ENCODE data around the gene NRTN. TPM values are rescaled to one million over a fixed set of nuclear protein-coding genes. Genes with fewer than 3 reads are reported as not detected.
"Not testable (repeated sequence)": the region's sequence is repeated elsewhere in the genome, so short reads cannot be mapped to it uniquely, and the experiment has no call there.

Gene NRTN
- total and polyA plus RNA-seq, 2 of the 13 experiments (the other 11 are each of a cell fraction or from before 2014, with no cell fraction given), result 4.1 to 5.3 TPM

DNA sequence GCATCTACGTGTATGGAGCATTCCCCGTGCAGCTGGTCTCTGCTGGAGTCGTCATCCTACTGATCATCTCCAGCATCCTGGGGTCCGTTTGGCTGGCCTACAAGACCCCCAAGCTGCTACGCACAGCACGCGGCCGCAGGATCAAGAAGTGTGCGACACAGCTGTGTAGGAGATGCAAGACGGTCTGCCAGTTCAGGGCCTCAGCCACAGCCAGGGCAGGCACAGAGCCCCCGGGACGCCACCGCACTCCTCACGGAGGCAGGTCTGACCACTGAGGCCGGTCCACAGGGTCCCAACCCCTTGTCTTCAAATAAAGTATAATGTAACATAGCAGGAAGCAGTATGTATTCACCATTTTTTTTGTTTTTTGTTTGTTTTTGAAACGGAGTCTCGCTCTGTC is 26.5 kb upstream of the NRTN start:
- ChIA-PET POLR2A (no interaction called here), CTCF (ENCODE audit: low intra/inter-chr PET ratio, low total read pairs) (no interaction called here)
- H3K4me1 ChIP-seq (ENCODE audit: insufficient read depth, low read length), result peaks cover 8% of the 10 kb centered on the region; the same call in 1 of the 2 replicates
- no peak overlapping the region for H2AFZ ChIP-seq (ENCODE audit: low read length)
- no peak overlapping the region for H3K27ac ChIP-seq (ENCODE audit: extremely low read length, insufficient read depth, low read length)
- in situ Hi-C loops (cut with HindIII; ENCODE audit: extremely low pct_ligation_motif_present, low pct_unique_long_range_greater_than_20kb), result no loop called here
- intact Hi-C loops (cut with micrococcal nuclease; ENCODE audit: unreplicated experiment), result no loop called here
- no peak overlapping the region for H3K4me2 ChIP-seq (ENCODE audit: low read depth, low read length)
- H4K20me1 ChIP-seq (ENCODE audit: insufficient read depth, low read length), result no peaks in the 10 kb centered on the region
- TF ChIP-seq ZBTB38 (CRISPR knock-in tag; IDR thresholded peaks at IDR 0.05), result no peak
- TF ChIP-seq, protein P1, sequence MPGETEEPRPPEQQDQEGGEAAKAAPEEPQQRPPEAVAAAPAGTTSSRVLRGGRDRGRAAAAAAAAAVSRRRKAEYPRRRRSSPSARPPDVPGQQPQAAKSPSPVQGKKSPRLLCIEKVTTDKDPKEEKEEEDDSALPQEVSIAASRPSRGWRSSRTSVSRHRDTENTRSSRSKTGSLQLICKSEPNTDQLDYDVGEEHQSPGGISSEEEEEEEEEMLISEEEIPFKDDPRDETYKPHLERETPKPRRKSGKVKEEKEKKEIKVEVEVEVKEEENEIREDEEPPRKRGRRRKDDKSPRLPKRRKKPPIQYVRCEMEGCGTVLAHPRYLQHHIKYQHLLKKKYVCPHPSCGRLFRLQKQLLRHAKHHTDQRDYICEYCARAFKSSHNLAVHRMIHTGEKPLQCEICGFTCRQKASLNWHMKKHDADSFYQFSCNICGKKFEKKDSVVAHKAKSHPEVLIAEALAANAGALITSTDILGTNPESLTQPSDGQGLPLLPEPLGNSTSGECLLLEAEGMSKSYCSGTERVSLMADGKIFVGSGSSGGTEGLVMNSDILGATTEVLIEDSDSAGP (CRISPR knock-in tag; IDR thresholded peaks at IDR 0.05; ENCODE audit: borderline replicate concordance), result no peak
- TF ChIP-seq ZNF678 (CRISPR knock-in tag; IDR thresholded peaks at IDR 0.05), result no peak
- no peak for TF ChIP-seq GABPA (IDR thresholded peaks at IDR 0.05; ENCODE audit: low read depth, low read length)
- no peak for TF ChIP-seq GABPA (CRISPR knock-in tag; IDR thresholded peaks at IDR 0.05; ENCODE audit: low read depth)
- TF ChIP-seq JUND (CRISPR knock-in tag; IDR thresholded peaks at IDR 0.05), result no peak
- TF ChIP-seq ZEB1 (IDR thresholded peaks at IDR 0.05; ENCODE audit: insufficient replicate concordance, low read depth), result no peak
- TF ChIP-seq CCAR2 (optimal IDR thresholded peaks at IDR 0.05; ENCODE audit: low read depth, low read length), result no peak
- no peak for TF ChIP-seq SKI (IDR thresholded peaks at IDR 0.05; ENCODE audit: partially characterized antibody)
- TF ChIP-seq AGO2 (optimal IDR thresholded peaks at IDR 0.05; ENCODE audit: low read depth, low read length), result no peak
- TF ChIP-seq, protein P2, sequence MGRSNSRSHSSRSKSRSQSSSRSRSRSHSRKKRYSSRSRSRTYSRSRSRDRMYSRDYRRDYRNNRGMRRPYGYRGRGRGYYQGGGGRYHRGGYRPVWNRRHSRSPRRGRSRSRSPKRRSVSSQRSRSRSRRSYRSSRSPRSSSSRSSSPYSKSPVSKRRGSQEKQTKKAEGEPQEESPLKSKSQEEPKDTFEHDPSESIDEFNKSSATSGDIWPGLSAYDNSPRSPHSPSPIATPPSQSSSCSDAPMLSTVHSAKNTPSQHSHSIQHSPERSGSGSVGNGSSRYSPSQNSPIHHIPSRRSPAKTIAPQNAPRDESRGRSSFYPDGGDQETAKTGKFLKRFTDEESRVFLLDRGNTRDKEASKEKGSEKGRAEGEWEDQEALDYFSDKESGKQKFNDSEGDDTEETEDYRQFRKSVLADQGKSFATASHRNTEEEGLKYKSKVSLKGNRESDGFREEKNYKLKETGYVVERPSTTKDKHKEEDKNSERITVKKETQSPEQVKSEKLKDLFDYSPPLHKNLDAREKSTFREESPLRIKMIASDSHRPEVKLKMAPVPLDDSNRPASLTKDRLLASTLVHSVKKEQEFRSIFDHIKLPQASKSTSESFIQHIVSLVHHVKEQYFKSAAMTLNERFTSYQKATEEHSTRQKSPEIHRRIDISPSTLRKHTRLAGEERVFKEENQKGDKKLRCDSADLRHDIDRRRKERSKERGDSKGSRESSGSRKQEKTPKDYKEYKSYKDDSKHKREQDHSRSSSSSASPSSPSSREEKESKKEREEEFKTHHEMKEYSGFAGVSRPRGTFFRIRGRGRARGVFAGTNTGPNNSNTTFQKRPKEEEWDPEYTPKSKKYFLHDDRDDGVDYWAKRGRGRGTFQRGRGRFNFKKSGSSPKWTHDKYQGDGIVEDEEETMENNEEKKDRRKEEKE (IDR thresholded peaks at IDR 0.05), result no peak
- no peaks in the 10 kb centered on the region for H3K9me3 ChIP-seq (ENCODE audit: low read length)
- no peaks in the 10 kb centered on the region for H3K79me2 ChIP-seq (ENCODE audit: insufficient read depth, low read length)
- no peak overlapping the region for H3K4me3 ChIP-seq (replicated peaks in 1 of 3; ENCODE audit: insufficient read depth in 1 of 3, low read depth in 2 of 3, low read length in 3 of 3)
- ATAC-seq (no peak), DNase-seq (ENCODE audit: low spot score) (no peak), FAIRE-seq (no peak)
- no TSS peak for BruUV-seq (replicated peaks)
- WGBS (ENCODE audit: low lambda C conversion rate), result 61% methylated on average over 13 of the region's 17 CpGs
- peaks cover 0 to 7% of the 10 kb centered on the region in 2 experiments; a peak in 2 of 5 replicates for H3K27me3 ChIP-seq (ENCODE audit: control insufficient read depth in 1 of 2, insufficient read depth in 2 of 2, low read length in 2 of 2)
- no peaks in the 10 kb centered on the region for H3K36me3 ChIP-seq (replicated peaks in 1 of 2; ENCODE audit: control insufficient read depth in 1 of 2, insufficient read depth in 2 of 2, low read length in 2 of 2)
- H3K9ac ChIP-seq (ENCODE audit: insufficient read depth, low read depth, low read length), result no peak overlapping the region

DNA sequence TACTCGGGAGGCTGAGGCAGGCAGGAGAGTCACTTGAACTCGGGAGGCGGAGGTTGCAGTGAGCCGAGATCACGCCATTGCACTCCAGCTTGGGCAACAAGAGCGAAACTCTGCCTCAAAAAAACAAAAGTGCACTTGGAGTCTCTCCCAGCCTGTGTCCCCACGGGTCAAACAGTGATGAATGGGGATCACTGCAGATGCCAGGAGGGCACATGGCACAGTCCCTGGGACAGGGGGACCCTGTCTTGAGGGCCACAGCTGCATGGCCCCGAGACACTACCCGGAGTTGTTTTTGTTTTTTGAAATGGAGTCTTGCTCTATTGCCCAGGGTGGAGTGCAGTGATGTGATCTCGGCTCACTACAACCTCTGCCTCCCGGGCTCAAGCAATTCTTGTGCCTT is 24.0 kb upstream of the NRTN start:
- H4K20me1 ChIP-seq (ENCODE audit: insufficient read depth, low read length); DNase-seq (ENCODE audit: low spot score); intact Hi-C loops (cut with micrococcal nuclease; ENCODE audit: unreplicated experiment); H3K4me2 ChIP-seq (ENCODE audit: low read depth, low read length); H3K36me3 ChIP-seq (replicated peaks in 1 of 2; ENCODE audit: control insufficient read depth in 1 of 2, insufficient read depth in 2 of 2, low read length in 2 of 2); BruUV-seq (replicated peaks); H2AFZ ChIP-seq (ENCODE audit: low read length); CTCF ChIA-PET (ENCODE audit: low intra/inter-chr PET ratio, low total read pairs); H3K27me3 ChIP-seq (ENCODE audit: control insufficient read depth in 1 of 2, insufficient read depth in 2 of 2, low read length in 2 of 2); H3K9ac ChIP-seq (ENCODE audit: insufficient read depth, low read depth, low read length); ATAC-seq; H3K9me3 ChIP-seq (ENCODE audit: low read length); FAIRE-seq; H3K79me2 ChIP-seq (ENCODE audit: insufficient read depth, low read length); in situ Hi-C loops (cut with HindIII; ENCODE audit: extremely low pct_ligation_motif_present, low pct_unique_long_range_greater_than_20kb); H3K27ac ChIP-seq (ENCODE audit: extremely low read length, insufficient read depth, low read length); H3K4me3 ChIP-seq (replicated peaks in 1 of 3; ENCODE audit: insufficient read depth in 1 of 3, low read depth in 2 of 3, low read length in 3 of 3); H3K4me1 ChIP-seq (ENCODE audit: insufficient read depth, low read length): not testable (repeated sequence)
- WGBS (ENCODE audit: low lambda C conversion rate), result 20% methylated on average over 4 of the region's 11 CpGs
- POLR2A ChIA-PET, result interaction anchor here (1.7 kb wide), 1 partner anchor 10 kb away, joined by 5 read pairs; the partner anchor contains the start of gene DUS3L
